GM19351 (cell line): ENCODE results near the gene NKAIN2.

Experiments used
- ATAC-seq: cut with Tn5 transposase; IDR thresholded peaks from one replicate; pipeline ENCODE4 v1.9.1; 2021; ENCODE audit warnings: mild to moderate bottlenecking, moderate library complexity; ENCODE audit not compliant: unreplicated experiment

The NKAIN2 gene

DNA sequence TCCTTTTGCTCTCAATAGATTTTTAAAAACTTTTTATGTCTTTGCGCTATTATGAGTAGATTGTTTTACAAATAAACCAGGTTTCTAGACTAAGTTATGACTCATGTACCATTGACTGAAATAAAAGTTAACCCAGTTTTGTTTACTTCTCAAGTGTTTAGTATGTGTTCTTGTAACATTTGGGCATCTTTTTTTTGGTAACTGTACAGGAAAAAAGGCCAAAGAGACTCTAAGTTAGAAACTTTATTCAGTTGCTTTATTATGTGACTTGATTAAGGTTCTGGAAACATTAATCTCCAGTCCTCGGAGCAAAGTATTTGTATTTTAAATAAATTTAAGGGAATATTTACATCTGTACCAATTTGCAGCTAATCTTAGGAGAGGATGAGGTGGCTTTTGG is 2.9 kb downstream of the NKAIN2 start:
- no peak for ATAC-seq

DNA sequence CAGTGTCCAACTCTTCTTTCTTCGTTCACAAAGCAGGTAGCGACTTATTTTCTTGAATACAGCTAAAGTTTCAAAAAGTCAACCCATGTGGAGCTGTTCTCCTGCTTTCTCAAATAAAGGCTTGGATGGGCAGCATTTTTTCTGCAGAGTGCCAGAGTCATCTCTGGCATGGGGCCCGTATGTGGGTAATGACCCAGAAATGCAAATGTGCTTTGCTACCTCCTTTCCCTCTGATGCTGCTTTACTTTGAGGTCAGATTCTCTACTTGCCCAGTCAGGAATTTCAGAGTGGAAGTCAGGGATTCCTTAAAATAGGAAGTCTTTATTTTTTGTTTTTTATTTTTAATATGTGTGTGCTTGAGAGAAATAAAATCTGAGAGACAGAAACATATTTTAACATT is 4.9 kb downstream of the NKAIN2 start:
- ATAC-seq: no peak

DNA sequence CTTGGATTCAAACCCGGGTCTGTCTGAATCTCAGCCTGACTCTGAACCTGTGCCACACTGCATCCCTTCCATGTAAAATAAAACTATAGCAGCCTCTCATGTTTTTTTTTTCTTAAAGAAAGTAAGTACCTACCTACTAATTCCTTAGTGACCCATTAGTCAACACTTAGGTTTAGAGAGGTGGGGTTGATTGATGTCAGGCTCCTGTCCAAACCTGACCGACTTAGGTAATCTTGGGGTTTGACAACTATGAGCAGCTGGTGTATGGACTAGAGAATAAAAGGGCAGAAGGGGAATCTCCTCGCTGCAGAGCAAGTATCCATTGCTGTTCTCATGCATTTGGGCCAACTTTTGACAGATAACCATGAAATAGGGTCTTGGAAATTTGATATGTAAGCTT is 6.5 kb downstream of the NKAIN2 start:
- ATAC-seq: no peak

DNA sequence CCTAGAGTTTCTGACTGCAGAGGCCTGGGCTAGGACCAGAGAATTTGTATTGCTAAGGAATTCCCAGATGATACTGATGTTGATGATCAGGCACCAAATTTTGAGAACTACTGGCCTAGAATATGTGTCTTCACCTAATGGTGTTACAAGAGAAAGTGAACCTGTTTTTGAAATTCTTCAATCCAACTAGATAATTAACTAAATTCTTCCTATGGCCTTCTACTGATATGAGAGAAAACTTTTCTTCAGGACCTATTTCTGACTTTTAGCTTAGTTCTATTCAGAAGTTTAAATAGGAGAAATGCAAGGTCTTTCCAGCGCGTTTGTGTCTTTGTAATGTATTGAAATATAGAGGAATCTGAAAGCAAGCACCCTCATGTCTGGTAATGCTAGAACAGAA is 7.3 kb downstream of the NKAIN2 start:
- ATAC-seq: no peak

DNA sequence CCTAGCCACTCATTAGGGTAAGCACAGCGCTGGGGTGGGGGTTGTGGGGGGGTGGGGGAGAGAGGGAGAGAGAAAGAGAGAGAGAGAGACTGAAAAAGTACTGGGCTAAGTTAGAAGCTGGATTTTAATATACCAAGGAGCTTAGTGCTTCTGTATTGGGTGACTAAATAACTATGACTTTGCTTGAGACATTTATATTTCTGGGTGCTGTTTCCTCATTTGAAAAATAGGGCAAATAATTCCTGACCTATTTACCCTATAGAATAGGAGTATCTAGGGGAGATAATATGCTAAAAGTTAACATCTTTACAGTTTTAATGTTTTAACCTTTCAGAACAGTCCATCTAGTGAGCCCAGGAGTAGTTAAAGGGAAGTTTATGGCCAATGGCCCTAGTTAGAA is 7.7 kb downstream of the NKAIN2 start:
- ATAC-seq: no peak

- ATAC-seq: no peak
Observed at GRCh38 chr6:123812621-123813020, 9.0 kb downstream of the NKAIN2 start.

DNA sequence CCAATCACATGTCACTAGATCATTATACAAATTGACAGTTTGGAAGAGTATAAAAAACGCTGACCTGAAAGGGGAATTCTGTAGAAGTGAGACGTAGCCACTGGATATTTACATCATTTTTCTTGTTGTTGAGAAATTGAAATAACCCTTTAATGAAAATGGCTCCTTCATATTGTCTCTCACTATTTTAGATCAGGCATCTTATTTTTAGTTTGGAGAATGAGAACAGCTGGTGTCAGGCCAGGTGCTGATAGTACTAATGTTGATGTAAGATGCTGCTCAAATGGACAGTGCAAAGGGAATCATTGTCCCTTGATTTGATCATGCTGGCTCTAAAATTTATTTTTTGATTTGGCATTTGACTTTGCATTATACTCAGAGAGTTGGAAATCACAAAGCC is 17.4 kb downstream of the NKAIN2 start:
- ATAC-seq: no peak

- no peak for ATAC-seq
Observed at GRCh38 chr6:123829302-123829953, 25.8 kb downstream of the NKAIN2 start.

- ATAC-seq: no peak
Observed at GRCh38 chr6:123830120-123830519, 26.5 kb downstream of the NKAIN2 start.

GRCh38 chr6:123838505-123839234 is 35.0 kb downstream of the NKAIN2 start:
- no peak for ATAC-seq

DNA sequence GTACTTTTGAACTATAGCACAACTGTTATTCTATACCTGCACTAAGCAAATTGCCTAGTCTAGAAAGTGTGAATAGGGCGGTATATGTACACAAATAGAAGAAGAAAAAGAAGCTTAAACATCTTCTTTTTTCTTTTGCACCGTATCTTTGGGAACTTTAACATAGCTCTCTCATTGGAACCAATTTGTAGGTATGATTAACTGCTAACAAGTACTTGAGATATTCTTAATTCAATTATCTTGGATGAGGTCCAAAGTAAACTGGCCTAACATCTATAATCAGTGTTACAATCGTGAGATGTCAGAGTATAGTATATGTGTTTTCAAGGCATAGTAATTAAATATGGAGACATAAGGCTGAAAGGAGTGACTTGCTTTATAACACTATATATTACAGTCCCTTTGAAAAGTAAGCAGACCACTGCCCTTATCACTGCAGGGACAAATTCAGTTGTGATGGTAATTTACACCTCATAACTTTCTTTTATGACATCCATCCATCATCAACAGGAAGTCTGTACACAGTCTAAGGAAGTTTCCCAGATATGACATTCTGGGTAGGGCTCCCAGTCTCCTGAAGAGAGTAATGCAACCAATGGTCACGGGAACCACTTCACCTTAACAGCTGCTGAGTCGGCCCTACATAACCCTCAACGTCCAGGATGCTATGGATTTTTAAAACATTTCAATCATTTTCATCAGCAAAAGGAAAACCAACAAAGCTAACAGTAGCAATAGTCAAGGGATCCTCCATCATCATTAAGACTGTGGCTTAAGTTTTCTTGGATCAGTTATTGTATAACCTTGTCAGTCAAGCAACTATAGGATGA is 37.6 kb downstream of the NKAIN2 start:
- no peak for ATAC-seq

- ATAC-seq: no peak
Observed at GRCh38 chr6:123844011-123844410, 40.3 kb downstream of the NKAIN2 start.

GRCh38 chr6:123848347-123848746 is 44.7 kb downstream of the NKAIN2 start:
- no peak for ATAC-seq

DNA sequence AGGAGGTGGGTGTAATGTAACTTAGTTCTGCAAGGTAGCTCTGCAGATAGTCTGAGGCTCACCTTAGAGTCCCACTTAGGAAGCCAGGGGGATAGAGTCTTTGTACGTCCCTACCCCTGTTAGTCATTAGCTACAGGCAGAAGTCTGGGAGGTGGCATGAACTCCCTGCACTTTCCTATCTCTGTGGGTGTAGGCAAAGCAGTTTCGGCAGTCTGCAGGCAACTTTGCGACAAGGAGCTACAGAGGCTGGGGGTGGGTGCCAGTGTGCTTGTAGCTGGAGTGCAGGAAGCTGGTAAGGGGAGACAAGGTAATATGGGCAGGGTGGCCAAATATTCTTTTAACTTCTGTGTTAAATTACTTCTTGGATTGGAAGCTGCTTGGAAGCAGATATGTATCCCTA is 45.7 kb downstream of the NKAIN2 start:
- no peak for ATAC-seq

DNA sequence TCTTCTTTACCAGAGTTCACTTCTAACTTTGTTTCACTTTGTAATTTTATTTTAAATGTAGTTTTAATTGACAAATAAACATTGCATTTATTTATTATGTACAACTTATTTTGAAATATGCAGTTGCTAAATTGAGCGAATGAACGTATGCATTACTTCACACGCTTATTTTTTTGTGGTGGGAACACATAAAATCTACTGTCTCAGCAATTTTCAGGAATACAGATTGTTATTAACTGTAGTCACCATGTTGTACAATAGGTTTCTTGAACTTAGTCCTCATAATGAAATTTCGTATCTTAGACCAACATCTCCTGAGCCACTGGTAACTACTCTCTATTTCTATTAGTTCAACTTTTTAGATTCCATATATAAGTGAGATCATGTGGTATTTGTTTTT is 46.9 kb downstream of the NKAIN2 start:
- ATAC-seq: no peak

DNA sequence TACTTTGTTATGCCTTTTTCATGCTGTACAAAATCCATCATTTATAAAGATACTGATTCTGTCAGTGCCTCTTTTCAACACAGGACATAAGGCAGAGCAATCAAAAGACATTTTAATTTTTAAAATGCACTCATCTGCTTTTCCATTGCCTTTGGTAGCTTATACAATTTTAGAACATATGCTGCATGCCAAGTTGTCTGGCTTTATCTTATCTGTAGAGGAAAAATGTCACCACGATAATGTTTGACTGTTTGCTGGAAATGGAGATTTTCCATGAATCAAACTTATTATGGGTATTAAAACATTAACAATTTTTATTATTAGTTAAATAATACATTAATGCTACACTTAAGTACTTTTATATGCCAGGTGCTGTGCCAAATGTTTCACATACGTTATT is 50.5 kb downstream of the NKAIN2 start:
- no peak for ATAC-seq

GRCh38 chr6:123855506-123855905 is 51.8 kb downstream of the NKAIN2 start:
- ATAC-seq: no peak

DNA sequence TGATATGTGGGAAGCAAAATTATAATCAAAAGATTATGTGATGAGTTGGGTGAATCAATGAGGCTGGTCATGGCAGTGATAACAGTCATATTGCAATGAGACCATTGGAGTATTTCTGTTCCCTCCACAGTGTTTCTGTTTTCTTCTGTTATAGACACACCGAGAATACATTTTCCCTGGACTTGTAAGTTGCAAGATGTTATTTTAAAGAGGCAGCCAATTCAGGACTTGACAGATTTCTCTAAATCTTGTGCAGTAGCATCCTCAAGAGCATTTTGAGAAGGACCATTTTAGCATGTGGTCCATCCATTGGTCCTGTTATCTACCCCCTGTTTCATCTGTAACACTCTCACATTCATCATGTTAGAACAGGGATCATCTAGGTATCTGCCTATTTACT is 55.6 kb downstream of the NKAIN2 start:
- ATAC-seq: no peak

DNA sequence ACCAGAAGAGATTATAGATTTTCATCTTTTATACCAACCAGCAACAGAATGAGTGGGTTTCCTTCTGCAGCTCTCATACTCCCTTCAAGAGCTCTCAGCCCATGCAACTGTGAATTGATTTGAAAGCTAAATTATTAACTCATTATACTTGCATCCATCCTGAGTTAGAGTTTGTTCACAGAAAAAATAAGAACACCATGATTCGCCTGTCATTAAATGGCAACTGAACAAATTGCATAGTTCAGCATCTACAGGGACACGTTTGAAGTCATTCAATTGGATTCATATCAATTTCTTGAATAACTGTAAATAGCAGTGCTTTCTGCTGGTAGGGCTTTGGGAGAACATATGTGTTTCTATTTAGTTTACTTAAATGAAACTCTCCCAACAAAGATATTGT is 65.7 kb downstream of the NKAIN2 start:
- ATAC-seq: no peak

GRCh38 chr6:123873974-123874373 is 70.3 kb downstream of the NKAIN2 start:
- no peak for ATAC-seq

GRCh38 chr6:123875784-123876183 is 72.1 kb downstream of the NKAIN2 start:
- ATAC-seq: no peak

DNA sequence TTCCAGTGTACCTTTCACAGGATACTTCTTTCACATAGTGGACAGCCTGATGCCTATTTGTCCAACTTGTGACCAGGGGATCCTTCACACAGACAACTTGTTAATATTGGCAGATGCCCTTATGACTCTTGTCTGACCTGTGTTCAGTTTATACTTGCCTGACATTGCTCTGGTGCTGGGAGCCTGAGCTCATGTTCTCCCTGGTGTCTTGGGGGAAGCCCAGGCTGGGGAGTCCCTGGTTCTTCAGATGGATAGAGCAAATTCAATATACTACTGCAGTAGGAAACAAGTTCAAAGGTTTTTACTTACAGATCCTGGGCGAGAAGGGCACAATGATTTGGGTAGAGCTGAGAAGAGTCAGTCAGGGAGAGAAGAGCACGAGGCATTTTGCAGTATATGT is 76.1 kb downstream of the NKAIN2 start:
- no peak for ATAC-seq
